ENCODE results near the gene ADORA2A. TPM values are rescaled to one million over a fixed set of nuclear protein-coding genes. Genes with fewer than 3 reads are reported as not detected.
A peak's percentile ranks its signal among the peaks of the same experiment; 100 is the strongest.

Gene ADORA2A
- total and polyA plus RNA-seq, 2 of the 13 experiments (the other 11 are each of a cell fraction or from before 2014, with no cell fraction given) = 3.3 to 5.0 TPM

GRCh38 chr22:24420072-24420976 is 7.1 kb upstream of the ADORA2A start (continued):
- TF ChIP-seq MNT (IDR thresholded peaks at IDR 0.05) (no peak), ZNF160 (CRISPR knock-in tag; IDR thresholded peaks at IDR 0.05) (peak; percentile 24; the same call in 1 of the 2 replicates), PHF20 (CRISPR knock-in tag; IDR thresholded peaks at IDR 0.05) (no peak), SRSF4 (IDR thresholded peaks at IDR 0.05; ENCODE audit: low read depth, low read length, poor library complexity, severe bottlenecking) (no peak), ZNF710 (CRISPR knock-in tag; IDR thresholded peaks at IDR 0.05; ENCODE audit: borderline replicate concordance) (0 out of 2 replicates have a peak, but pooled peaks have one; percentile 43), ZNF549 (CRISPR knock-in tag; IDR thresholded peaks at IDR 0.05) (no peak), ELK4 (CRISPR knock-in tag; IDR thresholded peaks at IDR 0.05; ENCODE audit: borderline replicate concordance) (no peak), ARHGAP35 (CRISPR knock-in tag; IDR thresholded peaks at IDR 0.05; ENCODE audit: borderline replicate concordance) (no peak), ZKSCAN1 (IDR thresholded peaks at IDR 0.05; ENCODE audit: low read length) (no peak), SIX4 (CRISPR knock-in tag; IDR thresholded peaks at IDR 0.05) (no peak), ZNF33A (CRISPR knock-in tag; IDR thresholded peaks at IDR 0.05; ENCODE audit: borderline replicate concordance) (no peak), ZNF570 (CRISPR knock-in tag; IDR thresholded peaks at IDR 0.05; ENCODE audit: borderline replicate concordance) (no peak), KDM1A (CRISPR knock-in tag; IDR thresholded peaks at IDR 0.05) (no peak), REST (IDR thresholded peaks at IDR 0.05; ENCODE audit: borderline replicate concordance in 1 of 2, low read depth in 1 of 2, low read length in 2 of 2) (no peak), DZIP1 (CRISPR knock-in tag; IDR thresholded peaks at IDR 0.05) (0 out of 2 replicates have a peak, but pooled peaks have one; percentile 30), ISL2 (CRISPR knock-in tag; IDR thresholded peaks at IDR 0.05) (no peak), RBAK (CRISPR knock-in tag; IDR thresholded peaks at IDR 0.05) (no peak)

Measured in HepG2 (cell line).